ENCODE data around the gene SUSD4. TPM values are rescaled to one million over a fixed set of nuclear protein-coding genes. Genes with fewer than 3 reads are reported as not detected.

The SUSD4 gene
- total RNA-seq, 4 donors from 2014 or later: 2.2 to 5.3 (median 2.5) TPM

DNA sequence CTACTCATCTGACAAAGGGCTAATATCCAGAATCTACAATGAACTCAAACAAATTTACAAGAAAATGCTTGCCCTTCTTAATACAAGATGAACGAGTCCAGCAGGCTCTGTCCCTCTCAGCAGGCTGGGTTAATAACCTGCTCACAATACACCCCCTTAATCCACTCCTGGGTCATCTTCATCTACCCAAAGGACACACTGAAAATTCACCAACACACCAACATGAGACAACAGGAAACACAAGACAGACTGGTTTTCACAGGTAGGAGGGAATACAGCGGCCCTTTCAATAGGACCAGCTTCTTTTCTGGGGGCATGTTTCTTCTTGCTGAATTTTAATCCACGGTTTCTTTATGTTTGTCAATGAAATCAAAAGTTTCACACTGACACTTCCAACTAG lies 44.6 kb downstream of the SUSD4 start:
- ATAC-seq: no peak
- no peak overlapping the region for H3K4me3 ChIP-seq
- H3K4me1 ChIP-seq: no peaks in the 10 kb centered on the region
- no peaks in the 10 kb centered on the region for H3K36me3 ChIP-seq
- 80 to 95% methylated on average over 2 to 3 of the region's 3 CpGs for WGBS, 2 donors (ENCODE audit: low coverage in 1 of 2)
- TF ChIP-seq POLR2AphosphoS5 (IDR thresholded peaks at IDR 0.05): no peak
- no peak for TF ChIP-seq EP300 (IDR thresholded peaks at IDR 0.05)
- TF ChIP-seq CTCF (IDR thresholded peaks at IDR 0.05): no peak
- TF ChIP-seq POLR2A (IDR thresholded peaks at IDR 0.05): no peak
- no peaks in the 10 kb centered on the region for H3K27me3 ChIP-seq
- no peak overlapping the region for H3K27ac ChIP-seq
- no peaks in the 10 kb centered on the region for H3K9me3 ChIP-seq

- Histone ChIP-seq H3K27ac (no peak overlapping the region), H3K9me3 (no peaks in the 10 kb centered on the region), H3K4me1 (no peaks in the 10 kb centered on the region), H3K4me3 (no peak overlapping the region), H3K36me3 (no peaks in the 10 kb centered on the region), H3K27me3 (no peaks in the 10 kb centered on the region)
- 93 to 100% methylated on average over 2 to 3 of the region's 3 CpGs for WGBS, 2 donors (ENCODE audit: low coverage in 1 of 2)
- ATAC-seq: no peak
- TF ChIP-seq EP300 (IDR thresholded peaks at IDR 0.05) (no peak), POLR2AphosphoS5 (IDR thresholded peaks at IDR 0.05) (no peak), CTCF (IDR thresholded peaks at IDR 0.05) (no peak), POLR2A (IDR thresholded peaks at IDR 0.05) (no peak)
Observed at GRCh38 chr1:223316082-223316481, 47.9 kb downstream of the SUSD4 start.

GRCh38 chr1:223315665-223316064 lies 48.3 kb downstream of the SUSD4 start:
- no peaks in the 10 kb centered on the region for H3K9me3 ChIP-seq
- H3K36me3 ChIP-seq: no peaks in the 10 kb centered on the region
- no peak overlapping the region for H3K27ac ChIP-seq
- H3K4me3 ChIP-seq: no peak overlapping the region
- ATAC-seq: no peak
- TF ChIP-seq CTCF (IDR thresholded peaks at IDR 0.05) (no peak), EP300 (IDR thresholded peaks at IDR 0.05) (no peak), POLR2AphosphoS5 (IDR thresholded peaks at IDR 0.05) (no peak), POLR2A (IDR thresholded peaks at IDR 0.05) (no peak)
- no peaks in the 10 kb centered on the region for H3K27me3 ChIP-seq
- WGBS, 2 donors (ENCODE audit: low coverage in 1 of 2): 53 to 75% methylated on average over 2 of the region's 2 CpGs
- H3K4me1 ChIP-seq: no peaks in the 10 kb centered on the region

DNA sequence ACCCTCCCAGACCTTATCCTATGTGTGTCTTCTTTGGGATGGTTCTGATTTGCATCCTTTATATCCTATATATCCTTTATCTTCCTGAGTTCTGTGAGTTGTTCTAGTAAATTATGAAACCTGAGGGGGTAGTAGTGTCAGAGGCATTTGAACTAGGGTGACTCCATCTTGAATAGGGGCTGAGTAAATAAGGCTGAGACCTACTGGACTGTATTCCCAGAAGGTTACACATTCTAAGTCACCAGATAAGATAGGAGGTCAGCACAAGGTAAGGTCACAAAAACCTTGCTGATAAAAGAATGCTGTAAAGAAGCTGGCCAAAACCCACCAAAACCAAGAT lies 50.6 kb downstream of the SUSD4 start:
- H3K9me3 ChIP-seq: no peaks in the 10 kb centered on the region
- ATAC-seq: no peak
- no peak overlapping the region for H3K4me3 ChIP-seq
- TF ChIP-seq POLR2A (IDR thresholded peaks at IDR 0.05): no peak
- TF ChIP-seq POLR2AphosphoS5 (IDR thresholded peaks at IDR 0.05): no peak
- no peak for TF ChIP-seq CTCF (IDR thresholded peaks at IDR 0.05)
- TF ChIP-seq EP300 (IDR thresholded peaks at IDR 0.05): no peak
- no peak overlapping the region for H3K27ac ChIP-seq
- no peaks in the 10 kb centered on the region for H3K4me1 ChIP-seq
- no peaks in the 10 kb centered on the region for H3K36me3 ChIP-seq
- H3K27me3 ChIP-seq: no peaks in the 10 kb centered on the region

GRCh38 chr1:223312705-223313414 lies 51.1 kb downstream of the SUSD4 start:
- H3K4me1 ChIP-seq: no peaks in the 10 kb centered on the region
- H3K27me3 ChIP-seq: no peaks in the 10 kb centered on the region
- no peak overlapping the region for H3K4me3 ChIP-seq
- H3K27ac ChIP-seq: no peak overlapping the region
- no peaks in the 10 kb centered on the region for H3K9me3 ChIP-seq
- ATAC-seq: no peak
- peak; percentile 71 for TF ChIP-seq POLR2AphosphoS5 (IDR thresholded peaks at IDR 0.05)
- no peak for TF ChIP-seq EP300 (IDR thresholded peaks at IDR 0.05)
- 31 to 33% methylated on average over 1 to 4 of the region's 5 CpGs for WGBS, 2 donors (ENCODE audit: low coverage in 1 of 2)
- H3K36me3 ChIP-seq: no peaks in the 10 kb centered on the region

All from gastroesophageal sphincter (tissue), 4 donors.